ENCODE results near the gene AQP6. TPM values are rescaled to one million over a fixed set of nuclear protein-coding genes. Genes with fewer than 3 reads are reported as not detected.

AQP6 gene
- total RNA-seq, 4 donors from 2014 or later = 0.56 TPM; not detected in 3

- TF ChIP-seq CTCF (IDR thresholded peaks at IDR 0.05) = no peak
- ATAC-seq (ENCODE audit: low FRiP score) = no peak
- no peak for DNase-seq (ENCODE audit: low spot score)
Measured at GRCh38 chr12:49937639-49938300, 35.0 kb upstream of the AQP6 start.

- no peak for TF ChIP-seq CTCF (IDR thresholded peaks at IDR 0.05)
- no peak for ATAC-seq (ENCODE audit: low FRiP score)
- DNase-seq (ENCODE audit: low spot score) = no peak
Measured at GRCh38 chr12:49939307-49939706, 33.4 kb upstream of the AQP6 start.

GRCh38 chr12:49939707-49940106 lies 33.0 kb upstream of the AQP6 start:
- DNase-seq (ENCODE audit: low spot score) (no peak), ATAC-seq (ENCODE audit: low FRiP score) (no peak)
- no peak for TF ChIP-seq CTCF (IDR thresholded peaks at IDR 0.05)

GRCh38 chr12:49941556-49942511 lies 30.9 kb upstream of the AQP6 start:
- DNase-seq (ENCODE audit: low spot score) (no peak), ATAC-seq (ENCODE audit: low FRiP score) (no peak)
- no peak for TF ChIP-seq CTCF (IDR thresholded peaks at IDR 0.05)

- DNase-seq (ENCODE audit: low spot score) (no peak), ATAC-seq (ENCODE audit: low FRiP score) (no peak)
- TF ChIP-seq CTCF (IDR thresholded peaks at IDR 0.05) = no peak
Measured at GRCh38 chr12:49942512-49942893, 30.2 kb upstream of the AQP6 start.

GRCh38 chr12:49942921-49943624 lies 29.7 kb upstream of the AQP6 start:
- TF ChIP-seq CTCF (IDR thresholded peaks at IDR 0.05) = no peak
- ATAC-seq (ENCODE audit: low FRiP score) (no peak), DNase-seq (ENCODE audit: low spot score) (no peak)
